GM10266 (cell line): ENCODE data around the gene MN1.

Experiments
- DNase-seq: peaks from one replicate; pipeline ENCODE4 v3.0.0; 2012; ENCODE audit errors: extremely low spot score
- CTCF ChIP-seq: IDR thresholded peaks from 2 replicates; pipeline ENCODE4 v1.5.1; 2012; ENCODE audit warnings: mild to moderate bottlenecking, low read depth; ENCODE audit not compliant: control insufficient read depth, insufficient read depth; ENCODE audit errors: missing control alignments

The MN1 gene

DNA sequence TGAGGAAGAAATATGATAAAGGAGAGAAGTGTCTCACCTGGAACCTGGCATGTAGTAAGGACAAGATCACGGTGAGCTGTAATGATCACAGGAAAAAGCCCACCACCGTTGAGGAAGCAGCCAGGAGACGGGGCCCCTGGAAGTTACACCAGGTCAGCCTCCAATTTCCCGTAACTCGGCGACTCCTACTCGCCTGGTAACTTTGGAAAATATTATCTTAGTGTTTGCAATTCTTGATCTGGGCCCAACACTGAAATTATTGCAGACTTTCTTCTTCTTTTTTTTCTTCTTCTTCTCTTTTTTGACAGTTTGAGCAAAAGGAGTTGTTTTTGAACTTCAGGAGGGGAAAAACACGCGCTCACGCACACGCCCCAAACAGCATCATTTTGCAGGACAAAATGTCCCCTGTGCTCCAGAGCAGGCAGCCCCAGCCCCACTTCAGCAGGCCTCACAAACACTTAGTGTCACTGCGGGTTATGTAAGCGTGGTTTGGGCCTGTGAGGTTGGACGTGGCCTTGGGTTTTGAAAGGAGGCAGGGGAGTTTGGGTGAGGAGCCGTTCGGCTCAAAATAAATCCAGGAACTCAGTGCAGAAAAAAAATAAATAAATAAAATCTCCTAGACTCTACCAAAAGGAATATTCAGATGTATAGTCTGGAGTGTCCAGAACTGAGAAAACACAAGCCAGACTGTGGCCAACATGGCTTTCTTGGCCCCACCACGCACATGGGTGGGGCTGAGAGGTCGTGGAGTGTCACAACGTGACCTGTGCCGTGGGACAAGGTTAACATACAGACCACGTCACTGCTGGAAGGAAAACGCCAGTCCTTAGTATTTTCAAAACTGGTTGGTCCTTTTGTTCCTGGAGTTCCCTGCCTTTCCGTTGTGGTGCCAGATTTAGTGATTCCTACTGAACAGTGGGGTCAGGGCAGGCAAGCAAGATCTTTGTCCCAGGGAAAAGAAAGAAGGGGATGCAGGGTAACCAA is 26.3 kb upstream of the MN1 start:
- TF ChIP-seq CTCF = no peak
- DNase-seq = no peak

DNA sequence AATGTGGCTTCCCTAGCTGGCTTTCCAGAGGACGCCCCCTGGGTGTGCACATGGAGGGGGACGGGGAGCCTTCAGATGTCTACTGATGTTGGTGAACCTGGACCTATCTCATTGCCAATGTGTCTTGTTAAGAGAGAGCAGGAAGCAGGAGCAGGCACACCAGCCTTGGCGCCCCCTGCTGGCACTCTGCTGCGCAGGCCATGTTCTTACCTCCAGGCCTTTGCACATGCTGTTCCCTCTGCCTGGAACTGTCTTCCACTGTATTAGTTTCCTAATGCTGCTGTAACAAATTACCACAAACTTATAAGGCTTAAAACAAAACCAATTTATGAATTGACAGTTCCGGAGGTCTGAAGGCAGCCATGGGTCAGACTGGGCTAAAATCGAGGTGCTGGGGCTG is 23.6 kb upstream of the MN1 start:
- peak; percentile 32 for TF ChIP-seq CTCF
- no peak for DNase-seq

DNA sequence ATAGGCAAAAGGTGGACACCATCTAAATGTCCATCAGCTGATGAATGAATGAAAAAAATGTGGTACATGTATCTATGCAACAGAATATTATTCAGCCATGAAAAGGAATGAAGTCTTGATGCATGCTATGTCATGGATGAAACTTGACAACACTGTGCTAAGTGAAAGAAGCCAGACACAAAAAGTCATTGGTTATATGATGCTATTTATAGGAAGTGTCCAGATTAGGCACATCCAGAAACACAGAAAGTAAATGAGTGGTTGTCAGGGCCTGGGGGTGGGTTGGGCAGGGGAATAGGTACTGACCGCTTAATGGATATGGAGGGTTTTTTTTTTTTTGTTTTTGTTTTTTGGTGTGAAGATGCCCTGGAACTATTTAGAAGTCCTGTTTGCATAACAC is 21.7 kb upstream of the MN1 start:
- DNase-seq = no peak
- TF ChIP-seq CTCF = no peak

- no peak for DNase-seq
Observed at GRCh38 chr22:27820896-27821866, 19.6 kb upstream of the MN1 start.

GRCh38 chr22:27816552-27816951 is 15.0 kb upstream of the MN1 start:
- no peak for TF ChIP-seq CTCF
- no peak for DNase-seq

More at GRCh38 chr22:27820896-27821866, 19.6 kb upstream of the MN1 start:
- no peak for TF ChIP-seq CTCF

DNA sequence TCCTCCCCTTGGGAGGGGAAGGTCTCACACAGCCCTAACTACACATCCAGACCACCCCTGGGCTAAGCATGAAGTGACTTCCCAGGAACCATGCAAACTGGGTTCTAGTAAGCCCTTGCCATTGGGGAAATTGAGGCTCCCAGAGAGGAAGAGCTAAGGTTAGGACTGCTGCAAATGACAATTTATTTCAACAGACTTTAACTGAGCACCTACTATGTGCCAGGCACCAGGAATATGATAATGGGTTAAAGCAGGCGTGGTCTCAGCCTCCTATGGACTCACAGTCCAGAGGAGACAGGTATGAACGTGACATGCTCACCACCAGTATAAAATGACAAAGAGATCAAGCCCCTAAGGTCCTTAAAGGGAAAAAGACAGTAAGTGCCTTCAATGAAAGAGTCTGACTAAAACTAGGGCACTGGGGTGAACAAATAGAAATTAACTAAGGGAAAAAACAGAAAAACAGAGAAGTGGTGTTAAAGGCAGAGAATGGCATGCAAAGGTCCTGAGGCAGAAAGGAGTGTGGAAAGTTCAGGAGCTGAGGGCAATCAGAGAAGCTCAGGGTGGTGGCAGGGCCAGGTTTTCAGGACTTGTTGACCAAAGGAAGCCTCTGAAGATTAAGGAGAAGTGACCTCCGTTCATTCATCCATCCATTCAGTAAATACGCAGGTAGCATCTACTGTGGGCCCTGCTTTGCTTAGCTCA is 14.4 kb upstream of the MN1 start:
- no peak for DNase-seq
- no peak for TF ChIP-seq CTCF
